ENCODE data around the gene ZDHHC15.

GRCh38 chrX:75483933-75484332, 38.9 kb downstream of the ZDHHC15 start:
- TF ChIP-seq POLR2A (IDR thresholded peaks at IDR 0.05; ENCODE audit: low read depth, low read length) (no peak), CREM (IDR thresholded peaks at IDR 0.05; ENCODE audit: low read depth) (no peak), CTCF (IDR thresholded peaks at IDR 0.05 in 2 of 3, conservative IDR thresholded peaks at IDR 0.05 in 1 of 3; ENCODE audit: control insufficient read depth in 2 of 3, extremely low read depth in 1 of 3, insufficient read depth in 1 of 3, low read depth in 3 of 3, low read length in 3 of 3) (no peak), ATF2 (IDR thresholded peaks at IDR 0.05; ENCODE audit: low read length) (no peak), POU2F2 (IDR thresholded peaks at IDR 0.05; ENCODE audit: borderline replicate concordance, low read depth, low read length) (no peak), IRF5 (IDR thresholded peaks at IDR 0.05; ENCODE audit: borderline replicate concordance) (no peak), POLR2AphosphoS5 (IDR thresholded peaks at IDR 0.05; ENCODE audit: low read length) (no peak), USF1 (IDR thresholded peaks at IDR 0.05; ENCODE audit: borderline replicate concordance, extremely low read length, insufficient read depth, low read depth, low read length) (no peak), REST (IDR thresholded peaks at IDR 0.05; ENCODE audit: low read depth, low read length) (no peak), STAT1 (conservative IDR thresholded peaks at IDR 0.05) (no peak), EP300 (IDR thresholded peaks at IDR 0.05; ENCODE audit: borderline replicate concordance in 1 of 2, control insufficient read depth in 1 of 2, low read depth in 2 of 2, low read length in 2 of 2) (no peak), BCL3 (IDR thresholded peaks at IDR 0.05; ENCODE audit: borderline replicate concordance, insufficient read depth, low read depth, low read length, poor library complexity, severe bottlenecking) (no peak), NFIC (IDR thresholded peaks at IDR 0.05; ENCODE audit: low read depth, low read length) (no peak)
